Measurements from ENCODE around the gene GPR101.
A peak's percentile ranks its signal among the peaks of the same experiment; 100 is the strongest.

Gene GPR101

GRCh38 chrX:137033774-137034507, at the start of gene GPR101:
Gene GPR101 (minus strand): TSS chrX:137033995. CDS start chrX:137031674, 2,321 bp downstream.
- DNase-seq: no peak
- Mint-ChIP-seq H3K27ac (no peak within 1 kb of the TSS), H3K4me1 (peaks cover 13% of the 10 kb centered on the region), H3K9me3 (no peaks in the 10 kb centered on the region), H3K4me3 (peak within 1 kb of the TSS; percentile 21), H3K36me3 (no peaks in the 10 kb centered on the region), H3K27me3 (peaks cover 32% of the 10 kb centered on the region)
- CTCF ChIA-PET: no interaction called here

- H3K36me3 Mint-ChIP-seq: no peaks in the 10 kb centered on the region
- CTCF ChIA-PET: no interaction called here
- DNase-seq: no peak
- no peaks in the 10 kb centered on the region for H3K4me1 Mint-ChIP-seq
- H3K27me3 Mint-ChIP-seq: peaks cover 5% of the 10 kb centered on the region
- H3K4me3 Mint-ChIP-seq: no peak overlapping the region
- no peaks in the 10 kb centered on the region for H3K9me3 Mint-ChIP-seq
- no peak overlapping the region for H3K27ac Mint-ChIP-seq
Measured at GRCh38 chrX:137081239-137081638, 47.4 kb upstream of the GPR101 start.

GRCh38 chrX:137072396-137072795, 38.6 kb upstream of the GPR101 start:
- no peak overlapping the region for H3K4me3 Mint-ChIP-seq
- no peaks in the 10 kb centered on the region for H3K4me1 Mint-ChIP-seq
- no peaks in the 10 kb centered on the region for H3K36me3 Mint-ChIP-seq
- H3K27me3 Mint-ChIP-seq: no peaks in the 10 kb centered on the region
- CTCF ChIA-PET: no interaction called here
- H3K27ac Mint-ChIP-seq: no peak overlapping the region
- no peaks in the 10 kb centered on the region for H3K9me3 Mint-ChIP-seq
- no peak for DNase-seq

GRCh38 chrX:137071596-137071995, 37.8 kb upstream of the GPR101 start:
- no peaks in the 10 kb centered on the region for H3K27me3 Mint-ChIP-seq
- no peaks in the 10 kb centered on the region for H3K4me1 Mint-ChIP-seq
- no peak overlapping the region for H3K27ac Mint-ChIP-seq
- CTCF ChIA-PET: no interaction called here
- no peaks in the 10 kb centered on the region for H3K9me3 Mint-ChIP-seq
- H3K4me3 Mint-ChIP-seq: no peak overlapping the region
- no peaks in the 10 kb centered on the region for H3K36me3 Mint-ChIP-seq
- no peak for DNase-seq

GRCh38 chrX:137067147-137067546, 33.4 kb upstream of the GPR101 start:
- no peaks in the 10 kb centered on the region for H3K27me3 Mint-ChIP-seq
- CTCF ChIA-PET: no interaction called here
- H3K36me3 Mint-ChIP-seq: no peaks in the 10 kb centered on the region
- H3K4me3 Mint-ChIP-seq: no peak overlapping the region
- H3K4me1 Mint-ChIP-seq: no peaks in the 10 kb centered on the region
- no peak overlapping the region for H3K27ac Mint-ChIP-seq
- DNase-seq: no peak
- no peaks in the 10 kb centered on the region for H3K9me3 Mint-ChIP-seq

GRCh38 chrX:137062915-137063617, 29.3 kb upstream of the GPR101 start:
- Mint-ChIP-seq H3K27ac (no peak overlapping the region), H3K36me3 (no peaks in the 10 kb centered on the region), H3K4me1 (no peaks in the 10 kb centered on the region), H3K9me3 (no peaks in the 10 kb centered on the region), H3K4me3 (no peak overlapping the region), H3K27me3 (no peaks in the 10 kb centered on the region)
- no peak for DNase-seq
- CTCF ChIA-PET: no interaction called here

GRCh38 chrX:137058339-137059127, 24.7 kb upstream of the GPR101 start:
- Mint-ChIP-seq H3K36me3 (no peaks in the 10 kb centered on the region), H3K9me3 (no peaks in the 10 kb centered on the region), H3K4me3 (no peak overlapping the region), H3K27me3 (peaks cover 15% of the 10 kb centered on the region), H3K4me1 (no peaks in the 10 kb centered on the region), H3K27ac (no peak overlapping the region)
- CTCF ChIA-PET: no interaction called here
- no peak for DNase-seq

- CTCF ChIA-PET: interaction anchor here (0.8 to 3.3 kb wide), 5 partner anchors 9 to 668 kb away, joined by 3 to 29 read pairs (median 3); no protein-coding TSS in a partner anchor
- peaks cover 17% of the 10 kb centered on the region for H3K4me1 Mint-ChIP-seq
- peaks cover 53% of the 10 kb centered on the region for H3K27me3 Mint-ChIP-seq
- no peak overlapping the region for H3K27ac Mint-ChIP-seq
- H3K4me3 Mint-ChIP-seq: peak overlapping the region; percentile 74
- no peaks in the 10 kb centered on the region for H3K9me3 Mint-ChIP-seq
- no peaks in the 10 kb centered on the region for H3K36me3 Mint-ChIP-seq
- peak; percentile 31 for DNase-seq
Measured at GRCh38 chrX:137052643-137053235, 18.9 kb upstream of the GPR101 start.

- Mint-ChIP-seq H3K4me1 (peaks cover 17% of the 10 kb centered on the region), H3K27ac (no peak overlapping the region), H3K27me3 (peaks cover 56% of the 10 kb centered on the region), H3K4me3 (peak overlapping the region; percentile 74), H3K9me3 (no peaks in the 10 kb centered on the region), H3K36me3 (no peaks in the 10 kb centered on the region)
- CTCF ChIA-PET: interaction anchor here (0.8 to 3.3 kb wide), 5 partner anchors 9 to 667 kb away, joined by 3 to 29 read pairs (median 3); no protein-coding TSS in a partner anchor
- DNase-seq: peak; percentile 83
Measured at GRCh38 chrX:137051978-137052642, 18.3 kb upstream of the GPR101 start.

- no peak for DNase-seq
- Mint-ChIP-seq H3K36me3 (no peaks in the 10 kb centered on the region), H3K27me3 (peaks cover 20% of the 10 kb centered on the region), H3K27ac (no peak overlapping the region), H3K4me1 (no peaks in the 10 kb centered on the region), H3K9me3 (no peaks in the 10 kb centered on the region), H3K4me3 (no peak overlapping the region)
- CTCF ChIA-PET: no interaction called here
Measured at GRCh38 chrX:137044893-137045292, 11.1 kb upstream of the GPR101 start.

GRCh38 chrX:137043736-137044135, 9.9 kb upstream of the GPR101 start:
- Mint-ChIP-seq H3K9me3 (no peaks in the 10 kb centered on the region), H3K4me1 (no peaks in the 10 kb centered on the region), H3K27me3 (peaks cover 15% of the 10 kb centered on the region), H3K4me3 (no peak overlapping the region), H3K27ac (no peak overlapping the region), H3K36me3 (no peaks in the 10 kb centered on the region)
- CTCF ChIA-PET: interaction anchor here (1.0 kb wide), 1 partner anchor 9 kb away, joined by 4 read pairs; no protein-coding TSS in a partner anchor
- DNase-seq: no peak

GRCh38 chrX:137041329-137041728, 7.5 kb upstream of the GPR101 start:
- CTCF ChIA-PET: no interaction called here
- no peaks in the 10 kb centered on the region for H3K9me3 Mint-ChIP-seq
- H3K4me1 Mint-ChIP-seq: no peaks in the 10 kb centered on the region

GRCh38 chrX:137040113-137040794, 6.5 kb upstream of the GPR101 start:
- H3K27ac Mint-ChIP-seq: no peak overlapping the region
- no peaks in the 10 kb centered on the region for H3K36me3 Mint-ChIP-seq
- no peak for DNase-seq
- no peaks in the 10 kb centered on the region for H3K9me3 Mint-ChIP-seq
- peaks cover 18% of the 10 kb centered on the region for H3K27me3 Mint-ChIP-seq
- H3K4me3 Mint-ChIP-seq: no peak overlapping the region
- no peaks in the 10 kb centered on the region for H3K4me1 Mint-ChIP-seq
- CTCF ChIA-PET: no interaction called here

More at GRCh38 chrX:137041329-137041728, 7.5 kb upstream of the GPR101 start:
- no peak for DNase-seq
- no peaks in the 10 kb centered on the region for H3K36me3 Mint-ChIP-seq
- no peak overlapping the region for H3K27ac Mint-ChIP-seq
- H3K27me3 Mint-ChIP-seq: peaks cover 9% of the 10 kb centered on the region
- no peak overlapping the region for H3K4me3 Mint-ChIP-seq

All from activated naive CD4-positive, alpha-beta T cell treated with anti-CD3 and anti-CD28 coated beads, Interleukin-2, amount 10 ng/mL, durations not matched to agents 7 days and 5 days (primary cell).